Osteocyte (in vitro differentiated cells): Measurements from ENCODE around the gene EXD2. TPM values are rescaled to one million over a fixed set of nuclear protein-coding genes. Genes with fewer than 3 reads are reported as not detected.
A peak's percentile ranks its signal among the peaks of the same experiment; 100 is the strongest.

Source experiments
- DNase-seq: peaks from one replicate; pipeline ENCODE4 v3.0.0; 2021; ENCODE audit warnings: mixed read lengths; ENCODE audit not compliant: unreplicated experiment; ENCODE audit errors: extremely low spot score
- H3K27ac Mint-ChIP-seq: one replicate; pipeline ENCODE4 v1.8.0; 2021; ENCODE audit warnings: mild to moderate bottlenecking, mixed read lengths; ENCODE audit not compliant: unreplicated experiment
- H3K27me3 Mint-ChIP-seq: one replicate; pipeline ENCODE4 v1.8.0; 2021; ENCODE audit warnings: mixed read lengths; ENCODE audit not compliant: unreplicated experiment
- H3K36me3 Mint-ChIP-seq: one replicate; pipeline ENCODE4 v1.8.0; 2021; ENCODE audit warnings: mixed read lengths; ENCODE audit not compliant: unreplicated experiment
- H3K4me1 Mint-ChIP-seq: one replicate; pipeline ENCODE4 v1.8.0; 2021; ENCODE audit warnings: mixed read lengths; ENCODE audit not compliant: unreplicated experiment
- H3K4me3 Mint-ChIP-seq: one replicate; pipeline ENCODE4 v1.8.0; 2021; ENCODE audit warnings: mild to moderate bottlenecking, moderate library complexity, mixed read lengths; ENCODE audit not compliant: unreplicated experiment
- H3K9me3 Mint-ChIP-seq: one replicate; pipeline ENCODE4 v1.8.0; 2021; ENCODE audit warnings: mixed read lengths; ENCODE audit not compliant: unreplicated experiment
- total RNA-seq: library from RNA; stranded (reverse); gene quantifications from 2 replicates; pipeline ENCODE4 v1.2.1, GENCODE V29; 2021
- TF ChIP-seq, protein P1 (sequence below): fragments of 200-600 bp; sonication (generic); IDR thresholded peaks from 2 replicates; pipeline ENCODE4 v1.5.0; 2021; ENCODE audit warnings: antibody characterized with exemption, mild to moderate bottlenecking, moderate library complexity

EXD2 gene
- total RNA-seq, 1 donor from 2014 or later: 32.9 TPM

DNA sequence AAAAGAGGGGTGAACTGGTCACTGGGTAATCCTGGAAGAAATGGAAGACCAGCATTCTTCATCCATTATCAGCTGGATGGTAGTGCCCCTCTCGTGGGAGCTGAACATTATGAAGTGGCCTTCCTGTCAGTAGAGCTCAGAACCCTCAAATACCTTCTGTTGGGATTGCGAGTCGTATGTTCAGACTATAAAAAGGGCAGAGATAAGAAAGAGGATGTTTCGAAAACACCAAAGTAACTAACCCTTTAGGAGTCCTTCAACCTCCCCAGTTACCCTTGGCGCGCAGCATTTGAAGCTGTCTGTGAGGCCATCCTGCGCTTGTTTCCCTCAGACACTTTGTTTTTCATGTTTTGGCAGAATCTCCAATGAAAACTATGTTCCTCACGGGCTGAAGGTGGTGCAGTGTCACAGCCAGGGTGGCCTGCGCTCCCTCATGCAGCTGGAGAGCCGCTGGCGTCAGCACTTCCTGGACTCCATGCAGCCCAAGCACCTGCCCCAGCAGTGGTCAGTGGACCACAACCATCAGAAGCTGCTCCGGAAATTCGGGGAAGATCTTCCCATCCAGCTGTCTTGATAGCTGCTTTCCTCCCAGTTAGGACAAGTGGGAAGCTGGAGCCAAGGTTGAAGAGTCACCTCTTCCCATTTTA is 49.4 kb downstream of the EXD2 start:
- no peaks in the 10 kb centered on the region for H3K27me3 Mint-ChIP-seq
- peaks cover 36% of the 10 kb centered on the region for H3K36me3 Mint-ChIP-seq
- H3K4me1 Mint-ChIP-seq: peaks cover 4% of the 10 kb centered on the region
- TF ChIP-seq, protein P1, sequence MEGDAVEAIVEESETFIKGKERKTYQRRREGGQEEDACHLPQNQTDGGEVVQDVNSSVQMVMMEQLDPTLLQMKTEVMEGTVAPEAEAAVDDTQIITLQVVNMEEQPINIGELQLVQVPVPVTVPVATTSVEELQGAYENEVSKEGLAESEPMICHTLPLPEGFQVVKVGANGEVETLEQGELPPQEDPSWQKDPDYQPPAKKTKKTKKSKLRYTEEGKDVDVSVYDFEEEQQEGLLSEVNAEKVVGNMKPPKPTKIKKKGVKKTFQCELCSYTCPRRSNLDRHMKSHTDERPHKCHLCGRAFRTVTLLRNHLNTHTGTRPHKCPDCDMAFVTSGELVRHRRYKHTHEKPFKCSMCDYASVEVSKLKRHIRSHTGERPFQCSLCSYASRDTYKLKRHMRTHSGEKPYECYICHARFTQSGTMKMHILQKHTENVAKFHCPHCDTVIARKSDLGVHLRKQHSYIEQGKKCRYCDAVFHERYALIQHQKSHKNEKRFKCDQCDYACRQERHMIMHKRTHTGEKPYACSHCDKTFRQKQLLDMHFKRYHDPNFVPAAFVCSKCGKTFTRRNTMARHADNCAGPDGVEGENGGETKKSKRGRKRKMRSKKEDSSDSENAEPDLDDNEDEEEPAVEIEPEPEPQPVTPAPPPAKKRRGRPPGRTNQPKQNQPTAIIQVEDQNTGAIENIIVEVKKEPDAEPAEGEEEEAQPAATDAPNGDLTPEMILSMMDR: no peak
- H3K4me3 Mint-ChIP-seq: no peak overlapping the region
- no peak for DNase-seq
- H3K9me3 Mint-ChIP-seq: no peaks in the 10 kb centered on the region
- H3K27ac Mint-ChIP-seq: no peak overlapping the region

DNA sequence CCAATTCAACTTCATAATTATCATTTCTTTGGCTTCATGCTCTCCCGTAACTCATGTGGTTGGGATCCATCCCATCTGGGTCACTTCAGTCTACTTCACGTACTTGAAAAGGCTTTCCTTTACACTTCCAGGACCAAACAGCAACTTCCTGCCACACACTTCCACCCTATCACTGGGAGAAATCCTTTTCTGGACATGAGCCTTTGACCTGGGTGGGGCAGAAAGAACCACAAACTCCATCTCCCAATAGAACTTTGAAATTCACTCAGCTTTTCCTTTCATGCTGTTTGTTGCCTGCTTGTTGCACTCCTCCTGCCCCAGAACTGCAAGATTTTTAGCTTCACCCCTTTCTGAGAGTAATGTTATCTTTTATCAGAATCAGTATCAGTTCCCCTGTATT is 50.3 kb downstream of the EXD2 start:
- H3K27ac Mint-ChIP-seq: no peak overlapping the region
- no peaks in the 10 kb centered on the region for H3K9me3 Mint-ChIP-seq
- no peaks in the 10 kb centered on the region for H3K27me3 Mint-ChIP-seq
- H3K36me3 Mint-ChIP-seq: peaks cover 29% of the 10 kb centered on the region
- TF ChIP-seq, protein P1: no peak
- peaks cover 4% of the 10 kb centered on the region for H3K4me1 Mint-ChIP-seq
- H3K4me3 Mint-ChIP-seq: no peak overlapping the region
- DNase-seq: no peak

DNA sequence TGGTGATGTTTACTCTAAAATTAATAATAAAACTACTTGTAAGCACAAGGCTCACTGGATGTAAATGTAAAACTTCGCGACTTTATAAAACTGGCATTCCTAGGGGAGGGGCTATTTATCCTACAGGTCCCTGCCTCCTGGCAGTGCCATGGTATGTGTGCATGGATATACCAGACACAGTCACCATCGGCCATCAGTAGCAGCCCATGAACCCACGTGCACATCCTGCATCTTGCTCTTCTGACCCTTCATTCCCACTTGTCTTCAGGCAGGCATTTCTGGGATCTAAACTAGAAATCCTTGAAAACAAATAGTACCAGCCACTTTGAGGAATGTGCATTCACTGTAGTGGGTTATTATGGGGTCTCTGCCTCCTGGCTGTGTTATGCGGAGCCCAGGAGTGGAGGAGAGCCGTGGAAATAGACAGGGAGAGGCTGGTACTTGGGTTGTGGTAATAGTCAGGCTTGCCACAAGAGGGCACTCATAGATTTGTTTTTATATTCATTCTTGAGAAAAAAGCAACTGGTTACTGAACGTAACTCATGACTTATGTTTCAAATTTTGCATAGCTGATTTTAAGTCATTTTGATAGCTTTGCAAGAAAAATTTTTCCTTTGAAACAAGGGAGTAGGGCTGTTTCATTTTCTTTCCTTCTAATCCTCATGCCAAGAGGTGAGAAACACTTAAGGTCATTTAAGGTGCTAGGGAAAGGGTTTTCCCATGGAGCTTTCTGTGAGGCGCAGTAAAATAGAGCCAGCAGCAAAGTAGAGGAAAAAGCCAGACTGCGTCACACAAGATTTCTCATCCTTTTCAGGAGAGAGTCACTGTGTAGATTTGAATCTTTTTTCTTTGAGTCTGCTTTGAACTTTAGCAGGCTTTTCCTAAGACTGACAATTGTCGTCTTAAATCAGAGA is 51.3 kb downstream of the EXD2 start:
- no peak for DNase-seq
- Mint-ChIP-seq H3K4me1 (peaks cover 4% of the 10 kb centered on the region), H3K27ac (no peak overlapping the region), H3K27me3 (no peaks in the 10 kb centered on the region), H3K9me3 (no peaks in the 10 kb centered on the region), H3K36me3 (peaks cover 21% of the 10 kb centered on the region), H3K4me3 (no peak overlapping the region)
- TF ChIP-seq, protein P1: peak; percentile 83

DNA sequence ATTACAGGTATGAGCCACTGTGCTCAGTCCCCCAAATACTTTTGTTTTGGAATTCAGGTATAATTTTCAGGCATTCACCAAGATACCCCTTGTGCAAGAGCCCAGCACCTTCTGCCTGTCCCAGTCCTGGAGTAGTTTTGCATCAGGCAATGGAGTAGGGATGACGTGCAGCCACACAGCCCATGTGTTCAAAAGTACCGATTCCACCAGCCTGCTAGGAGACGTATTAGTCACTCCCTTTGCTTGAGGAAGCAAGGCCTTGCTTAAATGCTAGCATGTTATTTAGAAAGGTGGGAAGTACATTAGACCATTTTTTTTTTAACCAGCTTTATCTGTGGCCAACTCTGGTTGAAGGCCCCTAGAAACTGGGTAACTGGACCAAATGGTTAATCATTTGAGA is 53.6 kb downstream of the EXD2 start:
- H3K27me3 Mint-ChIP-seq: no peaks in the 10 kb centered on the region
- H3K4me3 Mint-ChIP-seq: no peak overlapping the region
- peaks cover 10% of the 10 kb centered on the region for H3K36me3 Mint-ChIP-seq
- TF ChIP-seq, protein P1: no peak
- DNase-seq: no peak
- peaks cover 4% of the 10 kb centered on the region for H3K4me1 Mint-ChIP-seq
- no peaks in the 10 kb centered on the region for H3K9me3 Mint-ChIP-seq
- no peak overlapping the region for H3K27ac Mint-ChIP-seq

DNA sequence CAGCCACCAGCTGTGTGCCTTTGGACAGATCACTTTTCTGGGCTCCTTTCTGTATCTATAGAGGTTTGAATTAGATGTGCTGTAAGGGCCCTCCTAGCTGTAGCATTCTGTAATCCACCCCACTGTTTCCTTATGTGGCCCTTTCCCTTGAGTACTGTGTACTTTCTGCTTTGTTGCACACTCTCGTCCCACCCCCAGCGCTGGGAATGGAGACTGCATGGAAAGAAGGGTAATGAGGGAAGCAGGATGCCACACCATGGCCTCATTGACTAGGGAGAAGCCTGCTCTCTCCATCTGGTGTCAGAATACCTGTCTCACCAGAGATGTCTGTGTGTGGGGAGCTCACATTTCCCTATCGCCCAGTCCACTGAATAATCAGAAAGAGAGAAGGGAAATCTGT is 55.0 kb downstream of the EXD2 start:
- DNase-seq: no peak
- H3K4me1 Mint-ChIP-seq: peaks cover 4% of the 10 kb centered on the region
- H3K27me3 Mint-ChIP-seq: no peaks in the 10 kb centered on the region
- no peak overlapping the region for H3K4me3 Mint-ChIP-seq
- no peak overlapping the region for H3K27ac Mint-ChIP-seq
- TF ChIP-seq, protein P1: no peak
- H3K9me3 Mint-ChIP-seq: no peaks in the 10 kb centered on the region
- H3K36me3 Mint-ChIP-seq: peaks cover 10% of the 10 kb centered on the region
